Neuronal stem cell (in vitro differentiated cells): Measurements from ENCODE around the gene PSAPL1.

Source experiments
- DNase-seq: peaks from one replicate; pipeline ENCODE4 v3.0.0-alpha.2; 2013; ENCODE audit warnings: low spot score
- H2AFZ ChIP-seq: one replicate; pipeline ENCODE4 v1.6.1; 2013; ENCODE audit warnings: mild to moderate bottlenecking, low read length, inconsistent platforms
- H2AK5ac ChIP-seq: 2 replicates; pipeline ENCODE4 v1.6.1; 2013; ENCODE audit warnings: low read depth, mild to moderate bottlenecking, inconsistent platforms, low read length, moderate library complexity, mixed read lengths
- H2BK120ac ChIP-seq: 2 replicates; pipeline ENCODE4 v1.6.1; 2013; ENCODE audit warnings: low read depth, mild to moderate bottlenecking, inconsistent platforms, low read length, moderate library complexity, mixed read lengths
- H2BK12ac ChIP-seq: one replicate; pipeline ENCODE4 v1.6.1; 2013; ENCODE audit warnings: low read length, inconsistent platforms
- H2BK15ac ChIP-seq: 2 replicates; pipeline ENCODE4 v1.6.1; 2013; ENCODE audit warnings: mild to moderate bottlenecking, low read length, inconsistent platforms, mixed read lengths
- H2BK5ac ChIP-seq: one replicate; pipeline ENCODE4 v1.6.1; 2013; ENCODE audit warnings: inconsistent platforms, mild to moderate bottlenecking, low read length, moderate library complexity
- H3K14ac ChIP-seq: one replicate; pipeline ENCODE4 v1.6.1; 2013; ENCODE audit warnings: low read length, inconsistent platforms
- H3K18ac ChIP-seq: 2 replicates; pipeline ENCODE4 v1.6.1; 2013; ENCODE audit warnings: low read length, inconsistent platforms
- H3K23ac ChIP-seq: 2 replicates; pipeline ENCODE4 v1.6.1; 2013; ENCODE audit warnings: low read depth, mild to moderate bottlenecking, mixed read lengths, low read length, inconsistent platforms; ENCODE audit not compliant: poor library complexity
- H3K27ac ChIP-seq: replicated peaks from 3 replicates; pipeline ENCODE4 v1.5.1; 2013; ENCODE audit warnings: low read length, inconsistent platforms
- H3K27me3 ChIP-seq, 3 experiments: 2 replicates each; pipeline ENCODE4 v1.6.1; 2013; ENCODE audit warnings: low read length in 3 of 3, mild to moderate bottlenecking in 2 of 3, inconsistent platforms in 1 of 3, low read depth in 1 of 3, mixed read lengths in 1 of 3, moderate library complexity in 1 of 3; ENCODE audit not compliant: control insufficient read depth in 3 of 3, insufficient read depth in 3 of 3
- H3K36me3 ChIP-seq, 2 donors: replicated peaks in 1 of 2; 2 replicates each; pipeline ENCODE4 v1.6.1; 2013; ENCODE audit warnings: low read length in 2 of 2; ENCODE audit not compliant: control insufficient read depth in 2 of 2, insufficient read depth in 2 of 2
- H3K4ac ChIP-seq: 2 replicates; pipeline ENCODE4 v1.6.1; 2013; ENCODE audit warnings: inconsistent platforms, mild to moderate bottlenecking, low read length, moderate library complexity
- H3K4me1 ChIP-seq, 2 donors: 1 replicate in 1 of 2; 2 replicates in 1 of 2; pipeline ENCODE4 v1.6.1; 2013; ENCODE audit warnings: low read length in 2 of 2, low read depth in 1 of 2; ENCODE audit not compliant: control insufficient read depth in 2 of 2, insufficient read depth in 1 of 2
- H3K4me2 ChIP-seq: one replicate; pipeline ENCODE4 v1.6.1; 2013; ENCODE audit warnings: mild to moderate bottlenecking, low read length, inconsistent platforms; ENCODE audit not compliant: insufficient read depth, poor library complexity, severe bottlenecking
- H3K4me3 ChIP-seq, 2 donors: 2 replicates each; pipeline ENCODE4 v1.5.1; 2013; ENCODE audit warnings: low read length in 2 of 2, mild to moderate bottlenecking in 2 of 2, inconsistent platforms in 1 of 2, moderate library complexity in 1 of 2
- H3K79me1 ChIP-seq: one replicate; pipeline ENCODE4 v1.6.1; 2013; ENCODE audit warnings: low read depth, mild to moderate bottlenecking, inconsistent platforms, low read length, moderate library complexity
- H3K9ac ChIP-seq: one replicate; pipeline ENCODE4 v1.6.1; 2013; ENCODE audit warnings: mild to moderate bottlenecking, low read depth, low read length, inconsistent platforms; ENCODE audit not compliant: poor library complexity
- H3K9me3 ChIP-seq, 2 donors: replicated peaks in 1 of 2; 2 replicates each; pipeline versions ENCODE3 to v1.6.1; 2013; ENCODE audit warnings: low read length in 2 of 2, mild to moderate bottlenecking in 2 of 2, inconsistent platforms in 1 of 2, low read depth in 1 of 2, mixed read lengths in 1 of 2, moderate library complexity in 1 of 2; ENCODE audit not compliant: control insufficient read depth in 2 of 2, insufficient read depth in 1 of 2
- H4K8ac ChIP-seq: one replicate; pipeline ENCODE4 v1.6.1; 2013; ENCODE audit warnings: low read depth, mild to moderate bottlenecking, inconsistent platforms, low read length, moderate library complexity
- H4K91ac ChIP-seq: one replicate; pipeline ENCODE4 v1.6.1; 2013; ENCODE audit warnings: low read length, low read depth, mild to moderate bottlenecking, inconsistent platforms; ENCODE audit not compliant: poor library complexity
- WGBS, 2 donors: extraction: QIAGEN DNeasy Blood & Tissue Kit; methylation state at CpG; one replicate each; pipeline ENCODE4 v1.1.7; 2013; ENCODE audit warnings: missing lambda C conversion rate in 2 of 2, mixed read lengths in 1 of 2; ENCODE audit not compliant: insufficient read length in 2 of 2, insufficient replicate concordance in 1 of 2; ENCODE audit errors: extremely low coverage in 2 of 2; 5-methylcytosine and 5-hydroxymethylcytosine counted together

PSAPL1 gene

DNA sequence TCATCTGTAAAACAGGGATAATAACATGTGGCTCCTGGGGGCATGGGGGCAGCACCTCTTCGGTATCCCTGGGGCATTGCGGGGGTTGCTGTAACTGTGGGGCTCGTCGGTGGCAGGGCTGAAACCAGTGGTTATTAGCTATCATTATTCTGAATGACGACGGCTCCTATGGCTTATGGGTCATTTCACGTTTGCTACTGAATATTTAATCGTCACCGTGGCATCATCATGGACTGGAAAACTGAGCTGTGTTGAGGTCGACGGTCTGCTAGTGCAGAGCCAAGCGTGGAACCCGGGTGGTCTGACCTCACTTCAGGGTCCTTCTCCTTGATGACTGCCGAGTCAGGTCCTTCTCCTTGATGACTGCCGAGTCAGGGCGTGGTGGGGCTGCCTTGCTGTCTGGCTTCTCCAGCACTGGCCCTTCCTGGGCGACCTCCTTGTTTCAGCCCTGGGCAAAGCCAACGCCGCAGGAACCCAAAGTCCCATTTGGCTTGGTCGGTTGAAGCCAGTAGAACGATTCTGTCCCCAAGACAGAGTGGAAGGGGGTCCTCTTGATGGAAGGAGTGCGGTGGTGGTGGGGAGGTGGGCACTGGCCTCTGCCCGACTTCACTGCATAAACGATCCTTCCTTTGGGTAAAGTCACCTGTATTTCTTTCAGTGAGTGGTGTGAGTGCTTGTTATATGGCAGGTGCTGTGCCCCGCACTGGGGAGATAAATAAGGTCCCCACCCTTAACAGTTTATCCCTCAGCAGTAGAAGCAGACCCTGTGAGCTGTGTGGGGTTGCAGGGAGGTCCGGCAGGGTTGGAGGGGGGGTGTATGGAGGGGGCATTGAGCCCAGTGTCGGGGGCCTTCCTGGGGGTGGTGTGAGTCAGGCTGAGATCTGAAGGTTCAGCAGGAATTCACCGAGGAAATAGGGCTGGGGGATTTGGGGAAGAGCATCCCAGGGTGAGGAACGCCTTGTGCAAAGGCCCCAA lies 40.8 kb downstream of the PSAPL1 start:
- Histone ChIP-seq H3K36me3 (no peaks in the 10 kb centered on the region), H3K4me1 (peaks cover 0 to 26% of the 10 kb centered on the region in 2 donors), H3K79me1 (no peaks in the 10 kb centered on the region), H2BK12ac (peak overlapping the region; percentile 69), H3K23ac (no peak overlapping the region), H3K9ac (peak overlapping the region; percentile 14), H3K27ac (no peak overlapping the region), H4K91ac (no peak overlapping the region), H3K9me3 (no peaks in the 10 kb centered on the region), H2AFZ (no peak overlapping the region), H4K8ac (no peak overlapping the region), H3K4me2 (no peak overlapping the region), H3K4ac (no peak overlapping the region), H3K27me3 (peaks cover 0 to 16% (median 0%) of the 10 kb centered on the region in 3 experiments), H2BK120ac (no peak overlapping the region), H3K14ac (no peak overlapping the region), H2BK5ac (no peak overlapping the region), H3K18ac (peak overlapping the region; percentile 57), H2BK15ac (peak overlapping the region; percentile 73), H2AK5ac (peak overlapping the region; percentile 30), H3K4me3 (no peak overlapping the region)
- DNase-seq = no peak
- WGBS, 2 donors = no CpG with 5 or more reads among the region's 29 CpGs

DNA sequence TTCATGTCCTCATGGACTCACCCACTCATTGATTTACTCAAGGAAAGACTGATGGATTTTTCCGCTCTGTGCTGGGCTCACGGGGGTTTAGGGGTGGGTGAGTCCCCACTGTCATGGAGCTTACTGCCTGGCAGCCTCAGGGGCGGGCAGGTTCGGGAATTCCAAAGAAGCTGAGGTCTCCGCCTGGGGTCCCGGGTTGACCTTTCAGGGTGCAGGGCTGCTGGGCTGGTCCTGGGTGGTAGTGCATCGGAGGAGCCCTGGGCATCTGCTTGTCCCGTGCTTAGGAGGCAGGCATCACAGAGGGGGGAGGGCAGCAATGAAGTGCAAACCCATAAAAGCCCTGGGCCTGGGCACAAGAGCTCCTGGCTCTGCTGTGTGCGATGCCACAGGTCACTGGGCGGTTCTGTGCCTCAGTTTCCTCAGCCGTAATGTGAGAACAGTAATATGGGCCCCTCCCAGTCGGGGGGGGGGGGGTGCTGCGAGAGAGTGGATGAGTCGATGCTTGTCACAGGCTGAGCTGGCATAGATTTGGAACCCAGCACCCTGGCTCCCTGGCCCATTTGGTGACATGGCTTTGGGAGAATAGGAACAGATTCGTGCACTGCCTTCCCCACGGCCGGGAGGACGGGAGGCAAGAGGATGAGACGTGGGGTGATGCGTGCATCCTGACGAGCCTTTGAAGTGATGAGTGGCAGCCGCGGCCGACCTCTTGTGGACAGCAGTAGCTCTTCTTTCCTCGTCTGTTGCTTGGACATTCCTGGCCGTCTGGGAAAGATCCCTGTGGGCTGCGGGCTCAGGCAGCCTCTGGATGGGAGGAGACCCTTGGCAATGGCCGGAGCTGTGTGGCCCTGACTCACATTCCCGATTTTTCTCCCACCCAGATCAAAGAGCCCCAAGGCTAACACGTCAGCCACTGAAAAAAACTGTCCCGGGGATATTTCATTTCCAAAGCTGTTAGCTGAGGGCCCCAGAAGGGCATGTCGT lies 42.0 kb downstream of the PSAPL1 start:
- H3K4me1 ChIP-seq = peaks cover 0 to 24% of the 10 kb centered on the region in 2 donors

GRCh38 chr4:7391637-7392437 lies 42.9 kb downstream of the PSAPL1 start:
- DNase-seq = no peak
- H3K9me3 ChIP-seq = peaks cover 0 to 2% of the 10 kb centered on the region in 2 donors
- H2BK120ac ChIP-seq = no peak overlapping the region
- H3K4ac ChIP-seq = no peak overlapping the region
- peaks cover 0 to 8% (median 0%) of the 10 kb centered on the region in 3 experiments for H3K27me3 ChIP-seq
- H2BK15ac ChIP-seq = no peak overlapping the region
- H3K4me1 ChIP-seq = peaks cover 0 to 21% of the 10 kb centered on the region in 2 donors
- no peak overlapping the region for H3K27ac ChIP-seq
- H3K4me3 ChIP-seq = no peak overlapping the region
- H3K36me3 ChIP-seq = no peaks in the 10 kb centered on the region
- H4K8ac ChIP-seq = no peak overlapping the region
- WGBS, 2 donors = no CpG with 5 or more reads among the region's 18 CpGs
- H3K14ac ChIP-seq = no peak overlapping the region
- no peak overlapping the region for H2BK12ac ChIP-seq
- no peak overlapping the region for H2BK5ac ChIP-seq
- no peak overlapping the region for H3K4me2 ChIP-seq
- no peak overlapping the region for H4K91ac ChIP-seq
- H2AFZ ChIP-seq = no peak overlapping the region
- H2AK5ac ChIP-seq = peak overlapping the region; percentile 68
- H3K9ac ChIP-seq = no peak overlapping the region
- peaks cover 3% of the 10 kb centered on the region for H3K79me1 ChIP-seq
- H3K23ac ChIP-seq = no peak overlapping the region
- H3K18ac ChIP-seq = peak overlapping the region; percentile 50

More for the DNA sequence above, 42.0 kb downstream of the PSAPL1 start:
- Histone ChIP-seq H3K27ac (no peak overlapping the region), H4K8ac (no peak overlapping the region), H2AFZ (no peak overlapping the region), H2AK5ac (peak overlapping the region; percentile 68), H3K27me3 (peaks cover 0 to 16% (median 0%) of the 10 kb centered on the region in 3 experiments), H2BK12ac (no peak overlapping the region), H3K4me3 (no peak overlapping the region), H2BK120ac (no peak overlapping the region), H2BK15ac (no peak overlapping the region), H3K23ac (no peak overlapping the region), H3K14ac (no peak overlapping the region), H3K36me3 (no peaks in the 10 kb centered on the region), H4K91ac (peak overlapping the region; percentile 65), H2BK5ac (peak overlapping the region; percentile 59), H3K9ac (no peak overlapping the region), H3K18ac (peak overlapping the region; percentile 11), H3K79me1 (peaks cover 2% of the 10 kb centered on the region), H3K9me3 (peaks cover 0 to 2% of the 10 kb centered on the region in 2 donors), H3K4me2 (no peak overlapping the region), H3K4ac (no peak overlapping the region)
- DNase-seq = no peak
- no CpG with 5 or more reads among the region's 32 CpGs for WGBS, 2 donors
